ENCODE measurements around the gene CHID1. TPM values are rescaled to one million over a fixed set of nuclear protein-coding genes. Genes with fewer than 3 reads are reported as not detected.
A peak's percentile ranks its signal among the peaks of the same experiment; 100 is the strongest.

CHID1 gene
- total and polyA plus RNA-seq, 4 experiments from 2014 or later: 46.9 to 82.3 (median 55.7) TPM

DNA sequence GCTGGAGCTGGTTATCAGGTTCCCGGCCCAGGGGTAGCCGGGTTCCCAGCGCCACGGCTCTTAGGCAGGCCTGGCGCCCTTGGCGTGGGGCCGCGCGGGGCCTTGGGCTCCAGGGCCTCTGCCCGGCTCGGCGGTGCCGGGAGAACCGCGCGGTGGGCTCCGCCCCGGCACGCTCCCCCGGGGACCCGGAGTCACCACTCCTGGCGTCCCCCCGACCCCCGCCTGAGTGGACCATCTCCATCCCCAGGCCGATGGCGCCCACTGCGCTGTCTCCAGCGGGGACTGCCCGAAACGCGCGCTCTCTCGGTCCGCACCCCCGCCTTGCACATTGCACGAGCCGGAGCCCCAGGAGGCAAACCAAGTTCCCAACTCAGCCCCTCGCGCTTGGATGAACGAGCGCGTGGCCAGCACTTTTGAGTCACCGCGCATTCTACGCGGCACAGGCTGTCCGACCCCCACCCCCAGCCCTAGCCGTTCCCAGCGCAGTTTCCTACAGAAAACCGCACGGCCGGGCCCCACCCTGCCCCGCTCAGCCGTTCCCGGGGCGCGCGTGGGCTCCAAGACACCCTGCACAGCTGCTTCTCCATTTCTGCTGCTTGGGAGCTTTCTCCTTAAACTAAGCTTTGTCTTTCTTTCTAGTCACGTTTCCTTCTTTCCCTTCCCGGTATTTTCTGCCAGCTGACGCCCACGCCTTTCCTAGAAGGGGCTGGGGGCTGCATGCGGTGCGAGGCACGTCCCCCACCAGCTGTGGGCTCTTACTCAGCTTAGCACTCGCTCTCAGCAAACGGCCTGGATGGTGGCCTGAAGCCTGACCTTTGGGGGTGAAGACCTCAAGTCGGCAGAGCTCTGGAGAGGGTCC lies 650 bp upstream of the CHID1 start:
- POLR2A ChIA-PET (ENCODE audit: partially characterized antibody): interaction anchor here (0.6 to 2.6 kb wide), 8 partner anchors 8 to 165 kb away, joined by 3 to 18 read pairs (median 4); partner anchors contain the start of genes AP2A2, POLR2L and TSPAN4
- Mint-ChIP-seq H3K4me3 (peak overlapping the region; percentile 85 to 93 (median 88)), H3K4me1 (peaks cover 7 to 28% (median 14%) of the 10 kb centered on the region in 4 donors), H3K27ac (peak overlapping the region in 6 of 7 donors; percentile 74 to 89 (median 84)), H3K27me3 (no peaks in the 10 kb centered on the region), H3K9me3 (peaks cover 0 to 1% (median 0%) of the 10 kb centered on the region in 8 donors), H3K36me3 (peaks cover 0 to 6% of the 10 kb centered on the region in 2 donors)
- CTCF ChIA-PET (ENCODE audit: partially characterized antibody): interaction anchor here (0.8 to 1.4 kb wide), 3 partner anchors 10 to 14 kb away, joined by 3 to 7 read pairs (median 3); partner anchors contain the start of gene AP2A2
- no peaks in the 10 kb centered on the region for H3K9me3 ChIP-seq (ENCODE audit: control insufficient read depth in 1 of 2, low read length in 2 of 2)
- peak overlapping the region; percentile 38 for H3K27ac ChIP-seq (ENCODE audit: low read depth, low read length)
- peak overlapping the region in 1 of 2 donors; percentile 60 for H3K4me3 ChIP-seq (ENCODE audit: low read length in 2 of 2)
- peak in 2 of 5 donors; percentile 27 to 44 for DNase-seq
- peaks cover 21% of the 10 kb centered on the region for H3K4me1 ChIP-seq (ENCODE audit: insufficient read depth, low read length)
- no peaks in the 10 kb centered on the region for H3K36me3 ChIP-seq (ENCODE audit: insufficient read depth, low read length)
- intact Hi-C loops (cut with micrococcal nuclease): no loop called here
- no peaks in the 10 kb centered on the region for H3K27me3 ChIP-seq (ENCODE audit: insufficient read depth, low read length)

DNA sequence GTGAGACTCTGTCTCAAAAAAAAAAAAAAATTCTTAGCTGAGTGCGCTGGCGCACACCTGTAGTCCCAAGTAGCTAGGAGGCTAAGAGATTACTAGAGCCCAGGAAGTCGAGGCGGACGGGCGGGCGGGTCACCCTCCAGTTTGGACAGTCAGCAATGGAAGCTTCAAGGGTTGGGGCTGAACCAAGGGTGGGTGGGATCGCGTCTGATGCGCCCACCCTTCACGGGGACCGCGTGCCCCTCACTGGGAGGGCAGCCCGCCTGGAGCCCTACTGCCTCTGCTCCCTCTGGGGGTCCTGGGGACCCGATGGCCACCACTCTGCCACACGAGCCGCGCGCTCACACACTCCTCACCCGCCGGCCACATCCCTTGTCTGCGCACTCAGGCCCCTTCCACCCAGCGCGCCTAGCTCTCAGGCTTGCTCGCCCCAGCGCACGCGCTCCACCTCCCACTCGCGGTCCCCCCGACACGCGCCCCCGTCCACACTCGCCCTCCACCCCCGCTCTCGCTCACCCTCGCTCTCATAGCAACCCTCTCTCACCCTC lies 494 bp downstream of the CHID1 start:
- Mint-ChIP-seq H3K4me1 (peaks cover 8 to 28% (median 15%) of the 10 kb centered on the region in 4 donors), H3K27me3 (no peaks in the 10 kb centered on the region), H3K4me3 (peak overlapping the region; percentile 89 to 95 (median 92)), H3K36me3 (peaks cover 3 to 6% of the 10 kb centered on the region in 2 donors), H3K27ac (peak overlapping the region; percentile 47 to 93 (median 79)), H3K9me3 (peaks cover 0 to 1% (median 0%) of the 10 kb centered on the region in 8 donors)
- Histone ChIP-seq H3K36me3 (ENCODE audit: insufficient read depth, low read length) (no peaks in the 10 kb centered on the region), H3K4me3 (ENCODE audit: low read length in 2 of 2) (peak overlapping the region in 1 of 2 donors; percentile 84), H3K27me3 (ENCODE audit: insufficient read depth, low read length) (no peaks in the 10 kb centered on the region), H3K4me1 (ENCODE audit: insufficient read depth, low read length) (peaks cover 21% of the 10 kb centered on the region), H3K27ac (ENCODE audit: low read depth, low read length) (peak overlapping the region; percentile 56), H3K9me3 (ENCODE audit: control insufficient read depth in 1 of 2, low read length in 2 of 2) (no peaks in the 10 kb centered on the region)
- CTCF ChIA-PET (ENCODE audit: partially characterized antibody): interaction anchor here (0.8 kb wide), 1 partner anchor 11 kb away, joined by 3 read pairs; no protein-coding TSS in a partner anchor
- intact Hi-C loops (cut with micrococcal nuclease): loop anchor here (1.0 kb wide), 1 partner anchor 15 kb away; the partner anchor contains the start of gene AP2A2
- DNase-seq: peak in 1 of 5 donors; percentile 64
- POLR2A ChIA-PET (ENCODE audit: partially characterized antibody): interaction anchor here (0.6 to 2.6 kb wide), 6 partner anchors 9 to 67 kb away, joined by 3 to 18 read pairs (median 4); partner anchors contain the start of genes AP2A2, POLR2L and TSPAN4

DNA sequence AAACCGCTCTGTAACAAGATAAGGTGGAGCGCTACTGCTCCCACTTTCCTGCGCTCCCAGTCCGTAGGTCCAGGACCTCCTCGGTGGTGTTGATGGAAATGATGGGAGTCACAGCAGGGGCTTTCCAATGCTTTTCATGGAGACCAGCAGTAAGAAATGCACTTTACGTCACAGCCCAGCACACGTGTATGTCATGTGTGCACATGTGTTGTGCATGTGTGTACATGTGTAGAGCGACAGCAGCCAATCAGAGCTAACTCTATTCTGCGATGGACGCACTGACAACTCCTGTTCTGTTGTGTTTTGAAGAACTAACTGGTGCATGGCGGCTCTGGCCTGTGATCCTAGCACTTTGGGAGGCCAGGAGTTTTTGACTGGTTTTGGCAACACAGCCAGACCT lies 1.2 kb downstream of the CHID1 start:
- Histone ChIP-seq H3K27me3 (ENCODE audit: insufficient read depth, low read length) (no peaks in the 10 kb centered on the region), H3K36me3 (ENCODE audit: insufficient read depth, low read length) (peaks cover 3% of the 10 kb centered on the region), H3K4me3 (ENCODE audit: low read length in 2 of 2) (no peak overlapping the region), H3K9me3 (ENCODE audit: control insufficient read depth in 1 of 2, low read length in 2 of 2) (no peaks in the 10 kb centered on the region), H3K4me1 (ENCODE audit: insufficient read depth, low read length) (peaks cover 21% of the 10 kb centered on the region), H3K27ac (ENCODE audit: low read depth, low read length) (no peak overlapping the region)
- ChIA-PET POLR2A (ENCODE audit: partially characterized antibody) (interaction anchor here (2.6 kb wide), 1 partner anchor 15 kb away, joined by 18 read pairs; the partner anchor contains the start of gene AP2A2), CTCF (ENCODE audit: partially characterized antibody) (no interaction called here)
- Mint-ChIP-seq H3K4me1 (peaks cover 8 to 33% (median 15%) of the 10 kb centered on the region in 4 donors), H3K9me3 (peaks cover 0 to 1% (median 0%) of the 10 kb centered on the region in 8 donors), H3K27ac (no peak overlapping the region), H3K36me3 (peaks cover 3 to 9% of the 10 kb centered on the region in 2 donors), H3K27me3 (no peaks in the 10 kb centered on the region), H3K4me3 (peak overlapping the region; percentile 75 to 95 (median 91))
- DNase-seq: no peak
- intact Hi-C loops (cut with micrococcal nuclease): no loop called here

DNA sequence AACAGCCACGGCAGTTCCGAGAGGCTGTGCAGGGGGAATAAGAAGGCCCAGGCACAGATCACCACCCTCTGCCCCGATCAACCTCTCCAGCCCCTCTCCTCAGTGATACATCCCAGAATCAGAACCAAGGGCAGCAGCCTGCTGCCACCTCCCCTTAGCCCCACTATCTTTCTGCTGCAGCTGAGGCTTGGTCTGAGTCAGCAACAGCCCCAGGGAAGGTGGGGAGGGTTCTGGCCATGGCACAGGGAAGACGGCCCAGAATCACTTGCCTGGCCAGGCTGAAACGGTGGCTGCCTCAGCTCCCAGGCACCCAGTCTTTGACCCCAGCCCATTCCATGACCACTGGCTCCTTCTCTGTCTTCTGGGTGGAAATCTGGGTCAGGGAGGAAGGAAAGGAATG lies 2.3 kb downstream of the CHID1 start:
- Mint-ChIP-seq H3K4me3 (peak overlapping the region in 5 of 8 donors; percentile 28 to 60 (median 52)), H3K9me3 (peaks cover 0 to 1% (median 0%) of the 10 kb centered on the region in 8 donors), H3K36me3 (peaks cover 8 to 15% of the 10 kb centered on the region in 2 donors), H3K27ac (peak overlapping the region in 1 of 7 donors; percentile 21), H3K27me3 (no peaks in the 10 kb centered on the region), H3K4me1 (peaks cover 8 to 35% (median 17%) of the 10 kb centered on the region in 4 donors)
- H3K4me1 ChIP-seq (ENCODE audit: insufficient read depth, low read length): peaks cover 21% of the 10 kb centered on the region
- H3K4me3 ChIP-seq (ENCODE audit: low read length in 2 of 2): no peak overlapping the region
- no peaks in the 10 kb centered on the region for H3K9me3 ChIP-seq (ENCODE audit: control insufficient read depth in 1 of 2, low read length in 2 of 2)
- ChIA-PET CTCF (ENCODE audit: partially characterized antibody) (no interaction called here), POLR2A (ENCODE audit: partially characterized antibody) (no interaction called here)
- intact Hi-C loops (cut with micrococcal nuclease): no loop called here
- no peak overlapping the region for H3K27ac ChIP-seq (ENCODE audit: low read depth, low read length)
- H3K27me3 ChIP-seq (ENCODE audit: insufficient read depth, low read length): no peaks in the 10 kb centered on the region
- DNase-seq: peak in 1 of 5 donors; percentile 25
- H3K36me3 ChIP-seq (ENCODE audit: insufficient read depth, low read length): peaks cover 9% of the 10 kb centered on the region

DNA sequence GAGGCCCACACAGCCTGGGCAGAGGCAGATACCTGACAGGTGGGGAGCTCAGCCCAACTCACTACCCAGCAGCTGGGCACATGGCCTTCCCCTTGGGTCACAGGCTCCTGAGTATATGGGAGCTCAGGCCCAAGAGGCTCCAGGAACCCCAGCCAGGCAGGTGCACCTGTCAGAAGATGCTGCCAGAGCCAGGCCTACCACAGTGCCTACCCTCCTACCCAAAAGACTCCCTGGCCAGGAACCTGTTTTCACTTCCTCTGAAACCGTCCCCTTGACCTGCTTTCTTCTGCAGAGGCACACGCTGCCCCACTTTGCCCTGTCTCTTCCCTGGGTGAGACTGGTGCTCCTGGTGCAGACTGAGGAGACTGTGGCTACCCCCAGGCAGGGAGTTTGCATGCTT lies 2.9 kb downstream of the CHID1 start:
- peak overlapping the region in 2 of 7 donors; percentile 21 to 22 for H3K27ac Mint-ChIP-seq
- H3K4me3 Mint-ChIP-seq: peak overlapping the region in 3 of 8 donors; percentile 47 to 60 (median 52)
- peaks cover 8 to 35% (median 17%) of the 10 kb centered on the region in 4 donors for H3K4me1 Mint-ChIP-seq
- no peaks in the 10 kb centered on the region for H3K27me3 Mint-ChIP-seq
- Histone ChIP-seq H3K4me3 (ENCODE audit: low read length in 2 of 2) (no peak overlapping the region), H3K4me1 (ENCODE audit: insufficient read depth, low read length) (peaks cover 21% of the 10 kb centered on the region), H3K27me3 (ENCODE audit: insufficient read depth, low read length) (no peaks in the 10 kb centered on the region), H3K36me3 (ENCODE audit: insufficient read depth, low read length) (peaks cover 14% of the 10 kb centered on the region), H3K9me3 (ENCODE audit: control insufficient read depth in 1 of 2, low read length in 2 of 2) (no peaks in the 10 kb centered on the region), H3K27ac (ENCODE audit: low read depth, low read length) (no peak overlapping the region)
- POLR2A ChIA-PET (ENCODE audit: partially characterized antibody): no interaction called here
- H3K36me3 Mint-ChIP-seq: peaks cover 13 to 18% of the 10 kb centered on the region in 2 donors
- CTCF ChIA-PET (ENCODE audit: partially characterized antibody): no interaction called here
- H3K9me3 Mint-ChIP-seq: peaks cover 0 to 1% (median 0%) of the 10 kb centered on the region in 8 donors
- DNase-seq: peak in 1 of 5 donors; percentile 3
- intact Hi-C loops (cut with micrococcal nuclease): no loop called here

DNA sequence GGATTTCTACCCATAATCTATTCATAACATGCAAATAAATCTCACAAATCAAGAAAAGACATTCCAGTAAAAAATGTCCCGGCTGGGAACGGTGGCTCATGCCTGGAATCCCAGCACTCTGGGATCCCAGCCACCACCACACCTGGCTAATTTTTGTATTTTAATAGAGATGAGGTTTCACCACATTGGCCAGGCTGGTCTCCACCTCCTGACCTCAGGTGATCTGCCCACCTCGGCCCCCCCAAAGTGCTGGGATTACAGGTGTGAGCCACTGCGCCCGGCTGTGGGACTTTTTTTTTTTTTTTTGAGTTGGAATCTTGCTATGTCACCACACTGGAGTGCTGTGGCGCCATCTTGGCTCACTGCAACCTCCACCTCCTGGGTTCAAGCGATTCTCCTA lies 4.7 kb downstream of the CHID1 start:
- H3K4me1 ChIP-seq (ENCODE audit: insufficient read depth, low read length): peaks cover 16% of the 10 kb centered on the region
- peaks cover 5 to 30% (median 13%) of the 10 kb centered on the region in 4 donors for H3K4me1 Mint-ChIP-seq
- peaks cover 19 to 29% of the 10 kb centered on the region in 2 donors for H3K36me3 Mint-ChIP-seq
- no peaks in the 10 kb centered on the region for H3K27me3 Mint-ChIP-seq
- H3K9me3 Mint-ChIP-seq: no peaks in the 10 kb centered on the region
- intact Hi-C loops (cut with micrococcal nuclease): no loop called here
- H3K36me3 ChIP-seq (ENCODE audit: insufficient read depth, low read length): peaks cover 28% of the 10 kb centered on the region
- POLR2A ChIA-PET (ENCODE audit: partially characterized antibody): no interaction called here
- H3K4me3 Mint-ChIP-seq: no peak overlapping the region
- H3K9me3 ChIP-seq (ENCODE audit: control insufficient read depth in 1 of 2, low read length in 2 of 2): no peaks in the 10 kb centered on the region
- CTCF ChIA-PET (ENCODE audit: partially characterized antibody): no interaction called here
- H3K27ac ChIP-seq (ENCODE audit: low read depth, low read length): no peak overlapping the region
- DNase-seq: no peak
- no peak overlapping the region for H3K27ac Mint-ChIP-seq
- no peaks in the 10 kb centered on the region for H3K27me3 ChIP-seq (ENCODE audit: insufficient read depth, low read length)
- no peak overlapping the region for H3K4me3 ChIP-seq (ENCODE audit: low read length in 2 of 2)

DNA sequence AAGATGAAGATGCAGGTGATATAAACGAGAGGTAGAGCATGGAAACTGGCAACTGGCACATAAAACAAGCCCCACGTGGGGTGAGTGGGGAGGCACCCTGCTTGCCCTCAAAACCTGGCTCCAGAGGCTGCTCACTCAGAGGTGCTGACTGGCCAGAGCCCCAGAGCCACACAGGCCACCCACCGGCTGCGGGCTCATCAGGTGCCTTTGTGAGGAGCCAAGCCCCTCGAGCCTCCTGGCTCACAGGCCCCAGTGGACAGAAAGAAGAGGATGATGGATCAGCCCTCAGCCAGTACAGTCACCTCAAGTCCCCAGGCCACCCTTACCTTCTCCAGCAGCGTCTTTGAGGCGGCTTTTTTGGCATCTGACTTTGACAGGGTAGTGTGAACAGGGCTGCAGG lies 6.2 kb downstream of the CHID1 start:
- H3K36me3 Mint-ChIP-seq: peaks cover 23 to 34% of the 10 kb centered on the region in 2 donors
- intact Hi-C loops (cut with micrococcal nuclease): no loop called here
- H3K4me3 Mint-ChIP-seq: no peak overlapping the region
- peak overlapping the region in 1 of 7 donors; percentile 30 for H3K27ac Mint-ChIP-seq
- peaks cover 7% of the 10 kb centered on the region for H3K4me1 ChIP-seq (ENCODE audit: insufficient read depth, low read length)
- no peaks in the 10 kb centered on the region for H3K9me3 ChIP-seq (ENCODE audit: control insufficient read depth in 1 of 2, low read length in 2 of 2)
- no peaks in the 10 kb centered on the region for H3K27me3 Mint-ChIP-seq
- H3K27me3 ChIP-seq (ENCODE audit: insufficient read depth, low read length): no peaks in the 10 kb centered on the region
- H3K27ac ChIP-seq (ENCODE audit: low read depth, low read length): no peak overlapping the region
- peaks cover 5 to 20% (median 11%) of the 10 kb centered on the region in 4 donors for H3K4me1 Mint-ChIP-seq
- no peaks in the 10 kb centered on the region for H3K9me3 Mint-ChIP-seq
- CTCF ChIA-PET (ENCODE audit: partially characterized antibody): no interaction called here
- no peak for DNase-seq
- no peak overlapping the region for H3K4me3 ChIP-seq (ENCODE audit: low read length in 2 of 2)
- POLR2A ChIA-PET (ENCODE audit: partially characterized antibody): no interaction called here
- peaks cover 44% of the 10 kb centered on the region for H3K36me3 ChIP-seq (ENCODE audit: insufficient read depth, low read length)
